ENCODE measurements around the gene NAPG. TPM values are rescaled to one million over a fixed set of nuclear protein-coding genes. Genes with fewer than 3 reads are reported as not detected.
"Not testable (repeated sequence)": the region's sequence is repeated elsewhere in the genome, so short reads cannot be mapped to it uniquely, and the experiment has no call there.

NAPG gene
- polyA plus RNA-seq, 2 of the 4 experiments (the other 2 are of a cell fraction) = 11.6 to 22.1 TPM

DNA sequence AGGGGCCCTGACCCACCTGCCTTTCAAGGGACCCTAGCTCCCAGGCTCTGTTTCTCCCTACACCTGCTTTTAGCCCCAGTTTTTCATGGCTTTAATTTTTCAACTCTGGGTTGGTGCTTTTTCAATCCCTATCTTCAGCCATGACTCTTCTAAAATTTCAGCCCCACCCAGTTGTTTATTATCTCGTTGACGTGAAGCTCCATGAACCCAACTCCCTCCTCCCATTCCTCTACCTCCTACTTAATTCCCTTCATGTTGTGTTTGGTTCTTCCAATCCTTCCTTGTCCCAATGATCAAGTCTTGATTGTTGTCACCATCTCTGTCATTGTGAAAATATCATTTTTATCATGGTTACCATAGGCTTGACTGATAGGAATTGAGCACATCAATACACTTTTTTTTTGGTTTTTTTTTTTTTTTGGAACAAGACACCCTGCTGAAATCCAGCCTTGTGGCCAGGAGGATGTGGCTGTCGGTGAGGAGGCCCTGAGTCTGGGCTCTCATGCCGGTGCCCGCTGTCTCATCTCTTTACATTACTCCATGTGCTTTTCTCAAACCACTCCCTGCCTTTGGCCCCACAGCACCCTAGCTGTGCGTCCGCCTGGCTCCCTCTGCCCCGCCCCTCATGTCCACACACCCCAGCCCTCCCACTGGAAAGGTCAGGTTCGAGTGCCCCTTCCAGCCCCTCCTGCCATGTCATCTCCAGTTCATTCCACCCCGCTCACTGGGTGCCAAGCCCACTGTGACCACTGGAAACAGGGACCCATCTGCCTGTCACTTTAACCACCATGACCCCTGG lies 39.3 kb downstream of the NAPG start (continued):
- TF ChIP-seq RNF2 (IDR thresholded peaks at IDR 0.05; ENCODE audit: borderline replicate concordance, low read depth) (no peak), HOXA7 (CRISPR knock-in tag; IDR thresholded peaks at IDR 0.05) (no peak)

- ChIA-PET CTCF (interaction anchor here (1.0 kb wide), 1 partner anchor 588 kb away, joined by 4 read pairs; no protein-coding TSS in a partner anchor), POLR2A (no interaction called here)
- 100% methylated on average over 5 of the region's 5 CpGs for WGBS (ENCODE audit: missing lambda C conversion rate)
- H3K4me1 ChIP-seq = no peaks in the 10 kb centered on the region
- FAIRE-seq (no peak), ATAC-seq (no peak), DNase-seq (ENCODE audit: low read depth in 1 of 2, low spot score in 1 of 2) (no peak)
- H3K4me2 ChIP-seq = no peak overlapping the region
- no peak for TF ChIP-seq NPAS2 (CRISPR knock-in tag; IDR thresholded peaks at IDR 0.05; ENCODE audit: borderline replicate concordance)
- TF ChIP-seq ZSCAN20 (CRISPR knock-in tag; IDR thresholded peaks at IDR 0.05) = no peak
- TF ChIP-seq RARB (CRISPR knock-in tag; IDR thresholded peaks at IDR 0.05) = no peak
- no peak for TF ChIP-seq NR3C1 (IDR thresholded peaks at IDR 0.05)
- no peak overlapping the region for H3K27ac ChIP-seq
- no peak overlapping the region for H3K4me3 ChIP-seq
- H3K9me3 ChIP-seq = no peaks in the 10 kb centered on the region
Observed at GRCh38 chr18:10565835-10566234, 40.0 kb downstream of the NAPG start.

- TF ChIP-seq EP300 (IDR thresholded peaks at IDR 0.05) (no peak), RARB (CRISPR knock-in tag; IDR thresholded peaks at IDR 0.05) (no peak), ZSCAN20 (CRISPR knock-in tag; IDR thresholded peaks at IDR 0.05) (no peak), ZFP36 (IDR thresholded peaks at IDR 0.05; ENCODE audit: borderline replicate concordance, partially characterized antibody) (no peak), RFX5 (IDR thresholded peaks at IDR 0.05) (no peak), REST (IDR thresholded peaks at IDR 0.05) (no peak), ELK1 (IDR thresholded peaks at IDR 0.05; ENCODE audit: low read depth, low read length) (no peak), GATA3 (IDR thresholded peaks at IDR 0.05; ENCODE audit: borderline replicate concordance) (no peak), NFE2L2 (conservative IDR thresholded peaks at IDR 0.05; ENCODE audit: low read length) (no peak), CHD2 (IDR thresholded peaks at IDR 0.05; ENCODE audit: low read length, partially characterized antibody) (no peak), BHLHE40 (IDR thresholded peaks at IDR 0.05; ENCODE audit: low read depth, low read length) (no peak), HEYL (CRISPR knock-in tag; IDR thresholded peaks at IDR 0.05) (no peak), ATOH8 (CRISPR knock-in tag; IDR thresholded peaks at IDR 0.05; ENCODE audit: low read depth) (no peak), SMC3 (IDR thresholded peaks at IDR 0.05) (no peak), MYC (IDR thresholded peaks at IDR 0.05; ENCODE audit: borderline replicate concordance, low read length) (no peak), KDM1A (IDR thresholded peaks at IDR 0.05; ENCODE audit: low read depth) (no peak)
- TF ChIP-seq, protein P1, sequence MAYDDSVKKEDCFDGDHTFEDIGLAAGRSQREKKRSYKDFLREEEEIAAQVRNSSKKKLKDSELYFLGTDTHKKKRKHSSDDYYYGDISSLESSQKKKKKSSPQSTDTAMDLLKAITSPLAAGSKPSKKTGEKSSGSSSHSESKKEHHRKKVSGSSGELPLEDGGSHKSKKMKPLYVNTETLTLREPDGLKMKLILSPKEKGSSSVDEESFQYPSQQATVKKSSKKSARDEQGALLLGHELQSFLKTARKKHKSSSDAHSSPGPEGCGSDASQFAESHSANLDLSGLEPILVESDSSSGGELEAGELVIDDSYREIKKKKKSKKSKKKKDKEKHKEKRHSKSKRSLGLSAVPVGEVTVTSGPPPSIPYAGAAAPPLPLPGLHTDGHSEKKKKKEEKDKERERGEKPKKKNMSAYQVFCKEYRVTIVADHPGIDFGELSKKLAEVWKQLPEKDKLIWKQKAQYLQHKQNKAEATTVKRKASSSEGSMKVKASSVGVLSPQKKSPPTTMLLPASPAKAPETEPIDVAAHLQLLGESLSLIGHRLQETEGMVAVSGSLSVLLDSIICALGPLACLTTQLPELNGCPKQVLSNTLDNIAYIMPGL (CRISPR knock-in tag; IDR thresholded peaks at IDR 0.05; ENCODE audit: borderline replicate concordance) = no peak
- TF ChIP-seq, protein P2, sequence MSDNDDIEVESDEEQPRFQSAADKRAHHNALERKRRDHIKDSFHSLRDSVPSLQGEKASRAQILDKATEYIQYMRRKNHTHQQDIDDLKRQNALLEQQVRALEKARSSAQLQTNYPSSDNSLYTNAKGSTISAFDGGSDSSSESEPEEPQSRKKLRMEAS (IDR thresholded peaks at IDR 0.05) = no peak
- ATAC-seq (no peak), FAIRE-seq (no peak), DNase-seq (ENCODE audit: low read depth in 1 of 2, low spot score in 1 of 2) (no peak)
- H3K4me2 ChIP-seq = no peak overlapping the region
- 93% methylated on average over 3 of the region's 3 CpGs for WGBS (ENCODE audit: missing lambda C conversion rate)
- H3K4me3 ChIP-seq = no peak overlapping the region
- H3K4me1 ChIP-seq = no peaks in the 10 kb centered on the region
- ChIA-PET CTCF (interaction anchor here (1.0 kb wide), 1 partner anchor 588 kb away, joined by 4 read pairs; no protein-coding TSS in a partner anchor), POLR2A (no interaction called here)
- H3K27ac ChIP-seq = no peak overlapping the region
- H3K9me3 ChIP-seq = no peaks in the 10 kb centered on the region
Observed at GRCh38 chr18:10566390-10566789, 40.6 kb downstream of the NAPG start.

- ATAC-seq; H3K27ac ChIP-seq; CTCF ChIA-PET; POLR2A ChIA-PET; H3K4me1 ChIP-seq; DNase-seq (ENCODE audit: low read depth in 1 of 2, low spot score in 1 of 2); H3K4me3 ChIP-seq; FAIRE-seq; H3K9me3 ChIP-seq; H3K4me2 ChIP-seq: not testable (repeated sequence)
- WGBS (ENCODE audit: missing lambda C conversion rate) = 72% methylated on average over 5 of the region's 5 CpGs
Observed at GRCh38 chr18:10569941-10570340, 44.1 kb downstream of the NAPG start.

Data from A549 (cell line).